Kidney capillary endothelial cell (primary cell): ENCODE measurements around the gene SHB.

Experiments used
- DNase-seq: peaks from one replicate; pipeline ENCODE4 v3.0.0-alpha.2; 2018; ENCODE audit warnings: low spot score

The SHB gene

GRCh38 chr9:37953206-37953774, 115.7 kb downstream of the SHB start:
- no peak for DNase-seq

DNA sequence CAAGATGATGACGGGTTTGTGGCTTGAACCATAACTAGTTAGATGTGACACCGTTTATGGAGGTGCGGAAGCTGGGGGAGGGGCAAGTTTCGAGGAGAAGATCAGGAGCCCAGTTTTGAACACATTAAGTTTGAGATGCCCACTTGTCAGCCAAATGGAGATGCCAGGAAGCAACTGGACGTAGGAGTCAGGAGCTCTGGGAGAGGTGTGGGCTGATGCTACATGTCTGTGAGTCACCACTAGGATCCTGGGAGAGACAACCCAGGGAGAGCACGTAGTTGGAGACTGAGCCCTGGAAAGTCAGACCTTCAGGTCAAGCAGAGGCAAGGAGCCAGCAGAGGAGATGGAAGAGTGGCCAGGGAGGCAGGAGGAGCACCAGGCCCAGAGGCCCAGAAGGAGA, 116.3 kb downstream of the SHB start:
- no peak for DNase-seq

DNA sequence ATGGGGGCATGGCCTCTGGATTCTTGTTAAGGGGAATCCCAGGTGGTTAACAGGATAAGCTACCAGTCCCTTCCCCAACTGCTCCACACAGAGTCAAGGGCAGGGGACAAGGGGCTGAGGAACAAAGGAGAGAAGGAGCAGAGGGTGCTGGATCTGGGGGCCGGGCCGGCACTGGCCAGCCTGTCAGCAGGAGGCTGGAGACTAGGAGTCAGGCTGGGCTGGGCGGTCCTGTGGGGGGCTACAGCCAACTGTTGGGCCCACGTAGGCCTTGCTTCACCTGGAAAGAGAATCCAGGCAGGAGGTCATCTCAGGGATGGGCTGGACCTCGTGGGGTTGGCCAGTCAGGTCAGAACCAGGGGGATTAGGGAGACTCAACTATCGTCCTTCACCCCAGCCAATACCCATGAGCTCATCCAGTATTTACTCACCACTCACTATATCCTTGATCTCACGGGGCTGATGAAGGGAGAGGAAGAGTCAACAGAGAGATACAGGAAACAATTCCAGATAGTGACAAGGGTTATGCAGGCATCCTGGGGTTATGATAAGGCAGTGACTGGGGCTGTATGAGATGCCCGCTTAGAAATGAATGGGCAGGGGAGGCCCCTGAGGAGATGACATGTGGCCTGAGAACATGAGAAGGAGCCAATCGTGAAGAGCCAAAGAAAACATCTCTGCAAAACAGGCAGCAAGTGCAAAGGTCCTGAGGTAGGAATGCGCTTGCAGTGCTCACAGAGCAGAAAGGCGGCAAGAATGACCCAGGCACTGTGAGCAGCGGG, 117.2 kb downstream of the SHB start:
- no peak for DNase-seq

DNA sequence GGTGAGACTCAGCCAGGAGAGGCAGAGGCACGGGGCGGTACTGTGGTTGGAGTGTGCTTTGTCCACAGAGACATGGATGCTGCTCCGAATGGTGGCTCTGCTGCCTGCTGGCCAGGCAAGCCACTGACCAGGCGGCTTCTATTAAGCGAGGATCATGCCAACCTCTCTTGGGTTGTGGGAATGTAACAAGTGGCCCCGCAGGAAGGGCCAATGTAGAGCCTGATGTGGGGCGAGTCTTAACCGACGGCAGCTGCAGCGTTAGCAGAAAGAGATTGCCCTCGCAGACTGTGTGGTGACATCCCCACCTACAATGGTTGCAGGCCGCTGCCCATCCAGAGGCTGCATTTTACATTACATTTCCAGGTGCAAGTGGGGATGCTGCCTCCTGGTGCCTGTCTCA, 118.5 kb downstream of the SHB start:
- DNase-seq, result no peak

GRCh38 chr9:37949576-37949975, 119.5 kb downstream of the SHB start:
- no peak for DNase-seq

GRCh38 chr9:37948417-37948980, 120.5 kb downstream of the SHB start:
- DNase-seq, result no peak

DNA sequence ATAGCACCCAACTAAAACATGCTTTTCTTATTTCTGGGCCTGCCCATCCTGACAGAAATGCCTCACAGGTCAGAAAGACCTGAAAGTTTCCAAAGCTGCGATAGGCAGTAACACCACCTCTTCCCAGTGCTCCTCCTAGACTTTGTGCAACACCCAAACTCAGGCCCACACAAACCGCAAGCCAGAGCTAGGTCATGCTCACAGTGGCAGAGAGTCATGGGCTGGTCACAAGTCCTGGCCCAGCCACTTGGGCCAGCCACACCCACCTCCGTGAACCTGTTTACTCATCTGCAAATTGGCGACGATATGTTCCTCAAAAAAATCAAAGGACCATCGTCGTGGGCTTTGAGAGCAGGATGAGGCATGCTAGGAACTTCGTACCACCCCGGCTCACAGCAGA, 121.0 kb downstream of the SHB start:
- no peak for DNase-seq

GRCh38 chr9:37947471-37947870, 121.6 kb downstream of the SHB start:
- DNase-seq, result no peak

- DNase-seq, result no peak
Observed at GRCh38 chr9:37946971-37947370, 122.1 kb downstream of the SHB start.

DNA sequence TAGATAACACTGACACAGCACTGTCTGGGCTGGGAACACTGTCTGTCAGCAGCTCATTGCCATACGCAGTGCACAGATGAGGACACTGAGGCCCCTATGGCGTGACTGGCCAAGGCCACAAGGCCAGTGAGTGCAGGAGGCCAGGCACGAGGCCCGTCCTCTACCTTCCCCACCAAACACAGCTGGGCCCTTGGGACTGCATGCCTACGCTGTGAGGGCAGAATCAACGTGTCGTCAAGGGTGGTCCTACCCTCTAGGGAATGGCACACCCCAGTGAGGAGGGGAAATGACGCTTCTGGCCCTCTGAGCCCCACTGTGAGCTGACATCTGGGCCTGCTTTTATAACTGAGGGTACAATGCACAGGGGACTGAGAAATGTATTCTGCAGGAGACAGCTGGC, 123.0 kb downstream of the SHB start:
- no peak for DNase-seq

GRCh38 chr9:37944671-37945481, 124.2 kb downstream of the SHB start:
- no peak for DNase-seq

DNA sequence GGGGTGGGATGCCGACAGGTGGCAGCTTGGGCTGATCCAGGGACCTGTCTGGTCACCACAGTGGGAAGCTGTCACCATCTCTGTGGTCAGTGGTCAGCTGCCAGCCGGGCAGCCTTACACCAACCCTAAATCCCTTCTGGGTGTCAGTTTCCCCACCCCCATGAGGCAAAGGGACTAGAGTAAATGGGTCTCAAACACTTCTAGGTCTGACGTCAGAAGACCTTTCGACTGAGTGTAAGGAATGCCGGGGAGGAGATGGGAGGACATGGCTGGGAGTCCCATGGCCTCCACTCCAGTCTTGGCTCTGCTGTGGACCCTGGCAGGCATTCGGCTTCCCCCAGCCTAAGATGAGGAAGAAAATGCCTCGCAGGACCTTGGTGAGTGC, 124.8 kb downstream of the SHB start:
- no peak for DNase-seq

- no peak for DNase-seq
Observed at GRCh38 chr9:37943345-37944265, 125.4 kb downstream of the SHB start.

GRCh38 chr9:37942621-37943344, 126.2 kb downstream of the SHB start:
- DNase-seq, result no peak

DNA sequence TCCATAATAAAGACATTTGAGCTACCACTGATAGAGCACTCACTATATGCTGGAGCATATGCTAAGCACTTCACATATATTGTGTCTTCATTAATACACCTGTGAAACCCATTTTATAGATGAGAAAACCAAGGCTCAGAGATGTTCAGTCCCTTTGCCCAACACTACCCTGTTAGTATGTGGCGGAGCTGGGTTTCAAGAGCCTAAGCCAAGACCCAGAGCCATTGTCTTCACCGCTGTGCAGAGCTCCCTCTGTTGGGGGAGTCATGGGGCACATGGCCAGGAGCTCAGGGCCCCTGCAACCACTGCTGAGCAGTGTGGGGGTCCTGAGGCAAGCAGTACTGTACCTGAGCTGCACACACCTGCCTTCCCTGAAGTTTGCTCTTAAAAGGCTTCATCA, 127.8 kb downstream of the SHB start:
- DNase-seq, result no peak

GRCh38 chr9:37939575-37940095, 129.4 kb downstream of the SHB start:
- no peak for DNase-seq

DNA sequence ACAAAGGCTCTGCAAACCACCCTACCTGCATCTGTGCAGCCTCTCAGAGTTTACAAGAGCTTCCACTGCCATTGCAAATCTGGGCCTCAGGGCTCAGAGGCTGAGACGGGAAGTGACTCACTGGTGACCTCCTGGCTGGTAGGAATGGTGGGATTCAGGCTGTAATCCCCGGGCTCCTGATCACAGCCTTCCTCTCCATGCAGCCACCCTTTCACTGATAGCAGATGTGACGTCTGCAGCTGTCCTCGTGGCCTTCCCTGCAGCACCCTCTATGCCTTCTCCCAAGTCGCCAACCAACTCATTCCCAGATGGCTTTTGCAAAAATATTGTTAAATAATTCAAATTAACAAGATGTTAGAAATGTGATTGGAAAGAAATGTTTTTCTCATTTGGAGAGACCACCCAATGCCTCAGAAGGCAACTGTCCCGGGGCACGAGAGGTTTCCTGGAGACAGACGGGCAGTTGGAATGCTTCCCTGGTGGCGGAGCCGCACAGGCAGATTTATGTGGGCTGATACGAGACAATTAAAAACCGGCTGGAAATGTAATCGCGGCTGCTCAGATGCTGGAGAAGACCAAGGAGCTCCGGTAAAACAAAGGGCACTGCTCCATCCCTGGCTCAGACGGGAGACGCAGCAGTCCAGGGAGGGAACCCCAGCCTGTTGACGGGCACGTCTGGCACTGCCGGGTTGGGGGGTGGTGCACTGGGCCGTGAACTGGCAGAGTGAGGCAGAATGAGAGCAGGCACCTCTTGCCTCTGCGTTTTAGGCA, 130.7 kb downstream of the SHB start:
- peak; percentile 92 for DNase-seq

DNA sequence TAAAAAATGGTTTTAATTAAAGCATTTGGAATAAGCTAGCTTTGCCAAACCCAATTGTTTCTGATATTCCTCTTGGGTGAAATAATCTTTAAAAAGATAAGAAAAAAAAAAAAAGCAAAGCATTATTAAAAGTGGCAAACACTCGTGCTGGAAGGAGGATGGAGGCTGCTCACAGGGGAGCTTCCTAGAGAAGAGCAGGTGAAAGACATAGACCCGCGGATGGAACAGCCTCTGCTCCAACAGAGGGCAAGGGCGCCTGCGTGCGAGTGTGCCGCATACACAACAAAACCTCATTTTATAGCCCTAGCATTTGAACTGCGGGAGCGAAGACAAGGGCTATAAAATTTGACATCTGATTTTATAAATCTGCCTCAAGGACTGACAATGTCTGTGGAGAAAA, 131.7 kb downstream of the SHB start:
- DNase-seq, result no peak

DNA sequence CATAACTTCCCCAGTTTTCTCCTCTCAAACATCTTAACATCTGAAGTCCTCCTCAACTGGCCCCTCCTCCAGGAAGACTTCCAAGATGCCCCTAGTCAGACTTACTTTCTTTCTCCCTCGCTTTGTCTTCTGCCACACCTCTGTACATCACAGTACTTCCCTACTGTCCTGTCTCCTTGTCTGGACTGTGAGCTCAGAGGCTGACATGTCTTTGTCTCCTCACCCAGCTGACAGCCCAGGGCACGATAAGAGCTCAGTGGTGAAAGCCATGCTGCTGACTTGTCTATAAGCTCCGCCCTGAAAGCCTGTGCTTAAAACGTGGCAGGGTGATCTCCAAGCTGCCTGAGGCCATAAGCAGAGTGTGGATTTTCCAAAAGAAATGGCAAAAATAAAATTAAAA, 132.1 kb downstream of the SHB start:
- no peak for DNase-seq

DNA sequence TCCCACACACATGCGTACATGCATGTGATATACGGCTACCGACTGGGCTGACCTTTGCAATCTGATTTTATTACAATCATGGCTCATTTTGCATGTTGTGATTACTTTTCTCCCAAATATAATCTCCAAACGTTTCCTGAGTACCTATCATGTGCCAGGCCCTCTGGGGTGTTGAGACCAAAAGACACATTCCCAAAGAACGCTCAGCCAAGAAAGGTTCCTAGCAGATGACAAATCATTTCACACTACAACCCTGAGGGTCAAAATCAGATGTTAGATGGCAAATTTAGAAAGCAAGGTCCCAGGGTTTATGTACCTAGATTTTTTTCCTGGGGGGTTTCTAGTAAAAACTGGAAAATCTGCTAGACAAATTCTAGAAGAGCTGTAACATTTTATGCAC, 132.7 kb downstream of the SHB start:
- DNase-seq, result no peak
